K562 (cell line): Measurements from ENCODE around the gene KRAS. TPM values are rescaled to one million over a fixed set of nuclear protein-coding genes. Genes with fewer than 3 reads are reported as not detected.

Source experiments
- ATAC-seq: fragments of 200-7000 bp; cut with Tn5 transposase; 3 replicates; pipeline ENCODE4 v1.9.1; 2020; ENCODE audit warnings: moderate library complexity
- BruUV-seq: library from RNA; stranded (reverse); fragments of 400-500 nt; replicated peaks from 2 replicates; lab custom pipeline; 2021; lab: Mats Ljungman, UMichigan
- CTCF ChIA-PET: fragments of 300-600 bp; formaldehyde crosslinking; extraction: SDS; loops from one replicate; lab custom pipeline; 2021; ENCODE audit warnings: low intra/inter-chr PET ratio; lab: Yijun Ruan, JAX
- POLR2A ChIA-PET: fragments of 300-600, 350-650 bp; sonication (Branson Sonifier 250); formaldehyde crosslinking; extraction: SDS; loops from one replicate; lab custom pipeline; 2021; ENCODE audit warnings: antibody characterized with exemption, inconsistent platforms; lab: Yijun Ruan, JAX
- DNase-seq, 4 experiments: peaks; one replicate each; pipeline versions ENCODE4 v3.0.0 to v3.0.0-alpha.2; 2011 to 2018; ENCODE audit warnings: low spot score in 3 of 4, mixed read lengths in 3 of 4; ENCODE audit errors: extremely low read depth in 1 of 4
- FAIRE-seq: peaks from 2 replicates; lab custom pipeline; 2011; peaks lifted over from hg19 to GRCh38; lab: Jason Lieb, UNC
- H2AFZ ChIP-seq: 2 replicates; pipeline ENCODE4 v1.6.0; 2011; ENCODE audit warnings: low read depth, low read length, control low read depth, inconsistent platforms
- H3K27ac ChIP-seq: fragments of 200-600 bp; 3 replicates; pipeline ENCODE4 v1.8.0; 2011; ENCODE audit warnings: low read depth, mild to moderate bottlenecking, control low read depth, inconsistent platforms, low read length, moderate library complexity, mixed read lengths; ENCODE audit errors: extremely low read depth
- H3K27me3 ChIP-seq, 2 experiments: fragments of 300-600 bp in 1 of 2; 2 replicates in 1 of 2; 3 replicates in 1 of 2; pipeline versions ENCODE4 v1.6.0 to v1.8.0; 2011; ENCODE audit warnings: inconsistent platforms in 2 of 2, low read length in 2 of 2, mild to moderate bottlenecking in 1 of 2, mixed read lengths in 1 of 2, moderate library complexity in 1 of 2; ENCODE audit not compliant: control insufficient read depth in 2 of 2, insufficient read depth in 2 of 2
- H3K36me3 ChIP-seq: fragments of 300-600 bp; 3 replicates; pipeline ENCODE4 v1.8.0; 2011; ENCODE audit warnings: mild to moderate bottlenecking, low read length, inconsistent platforms; ENCODE audit not compliant: control insufficient read depth, insufficient read depth
- H3K4me1 ChIP-seq, 2 experiments: fragments of 200-600 bp in 1 of 2; replicated peaks in 1 of 2; 2 replicates in 1 of 2; 3 replicates in 1 of 2; pipeline versions ENCODE4 v1.5.1 to v1.8.0; 2011; ENCODE audit warnings: inconsistent platforms in 2 of 2, low read length in 2 of 2, mild to moderate bottlenecking in 1 of 2, mixed read lengths in 1 of 2, moderate library complexity in 1 of 2; ENCODE audit not compliant: control insufficient read depth in 2 of 2, insufficient read depth in 2 of 2
- H3K4me2 ChIP-seq: 2 replicates; pipeline ENCODE4 v1.6.1; 2011; ENCODE audit warnings: low read length, control low read depth, inconsistent platforms, mixed read lengths; ENCODE audit not compliant: insufficient read depth
- H3K4me3 ChIP-seq: fragments of 200-600 bp; sonication (generic), shearing (Covaris generic); 2 replicates; pipeline ENCODE4 v1.5.1; 2016; ENCODE audit warnings: control low read depth, inconsistent platforms
- H3K79me2 ChIP-seq: fragments of 200-600 bp; 3 replicates; pipeline ENCODE4 v1.8.0; 2011; ENCODE audit warnings: low read length, inconsistent platforms; ENCODE audit not compliant: control insufficient read depth, insufficient read depth
- H3K9ac ChIP-seq, 2 experiments: 2 replicates each; pipeline versions ENCODE4 v1.6.0 to v1.6.1; 2011; ENCODE audit warnings: low read depth in 2 of 2, low read length in 2 of 2, control low read depth in 1 of 2, inconsistent platforms in 1 of 2, mild to moderate bottlenecking in 1 of 2, mixed read lengths in 1 of 2; ENCODE audit not compliant: insufficient read depth in 1 of 2
- H3K9me1 ChIP-seq: one replicate; pipeline ENCODE4 v1.6.0; 2011; ENCODE audit warnings: inconsistent platforms, mild to moderate bottlenecking, low read length, moderate library complexity; ENCODE audit not compliant: control insufficient read depth, insufficient read depth
- H3K9me3 ChIP-seq: replicated peaks from 2 replicates; pipeline ENCODE4 v1.5.1; 2011; ENCODE audit warnings: low read depth, low read length, inconsistent platforms; ENCODE audit not compliant: control insufficient read depth, insufficient read depth
- H4K20me1 ChIP-seq: replicated peaks from 2 replicates; pipeline ENCODE4 v1.6.1; 2011; ENCODE audit warnings: low read length, inconsistent platforms, mixed read lengths; ENCODE audit not compliant: control insufficient read depth, insufficient read depth
- BCL6 ChIP-seq: fragments of 250-450 bp; sonication (Bioruptor Pico); IDR thresholded peaks from 2 replicates; pipeline ENCODE4 v1.4.0; 2020
- CHD1 ChIP-seq: fragments of 200-600 bp; sonication (generic); IDR thresholded peaks from one replicate; pipeline ENCODE4 v1.6.1; 2012; ENCODE audit warnings: mild to moderate bottlenecking, moderate library complexity, low read length, inconsistent platforms
- HNRNPLL ChIP-seq: fragments of 200-400 bp; formaldehyde crosslinking; IDR thresholded peaks from 2 replicates; pipeline ENCODE4 v1.6.1; 2017; ENCODE audit warnings: low read length, low read depth, mild to moderate bottlenecking; ENCODE audit not compliant: poor library complexity, severe bottlenecking
- HOXB6 ChIP-seq: fragments of 250-450 bp; sonication (Bioruptor Pico); IDR thresholded peaks from 2 replicates; pipeline ENCODE4 v1.5.1; 2022; ENCODE audit warnings: mild to moderate bottlenecking, borderline replicate concordance
- KLF6 ChIP-seq: fragments of 250-450 bp; sonication (Bioruptor Pico); IDR thresholded peaks from 2 replicates; pipeline ENCODE4 v1.4.0; 2020; ENCODE audit warnings: mild to moderate bottlenecking, moderate library complexity, borderline replicate concordance
- POLR2A ChIP-seq: fragments of 450-650 bp; conservative IDR thresholded peaks from 2 replicates; pipeline ENCODE4 v1.6.1; 2016
- POLR2AphosphoS5 ChIP-seq: IDR thresholded peaks from 2 replicates; pipeline ENCODE4 v1.6.1; 2011; ENCODE audit warnings: mild to moderate bottlenecking, low read depth, low read length, moderate library complexity; ENCODE audit not compliant: control insufficient read depth, insufficient read depth
- ZBED1 ChIP-seq: IDR thresholded peaks from 2 replicates; pipeline ENCODE4 v1.6.1; 2014
- WGBS: fragments of 100-300 bp; shearing (Covaris generic); methylation state at CpG from one replicate; pipeline ENCODE4 v1.1.6; 2016; ENCODE audit warnings: low coverage, mixed read lengths; ENCODE audit not compliant: insufficient coverage; ENCODE audit errors: missing lambda C conversion rate; 5-methylcytosine and 5-hydroxymethylcytosine counted together
- in situ Hi-C: fragments of 300-500 bp; cut with MboI; formaldehyde crosslinking; loops from 4 replicates; pipeline ENCODE4 v1.15.0; 2018; ENCODE audit warnings: inconsistent platforms, mixed read lengths
- intact Hi-C: fragments of 100-400 bp; cut with micrococcal nuclease; formaldehyde crosslinking; loops from 2 replicates; pipeline ENCODE4 v1.14.2; 2022
- polyA plus RNA-seq, 8 experiments: library from polyadenylated mRNA; depleted of rRNA in 4 of 8; stranded (reverse) in 5 of 8; unstranded in 3 of 8; fragments of >200 nt; fragmentation: Nextera tagmentation in 2 of 8; fragmentation: Illumina TruSeq in 1 of 8; extraction: Ambion mirVana in 2 of 8; extraction: Trizol in 1 of 8; gene quantifications; 2 replicates each; pipeline versions ENCODE4 v1.2.1 to v1.2.3, GENCODE V29; 2011 to 2014; ENCODE audit warnings: inconsistent platforms in 1 of 8, missing spikeins in 1 of 8
- total RNA-seq, 7 experiments: library from RNA; depleted of rRNA in 6 of 7; stranded (reverse); fragments of >200 nt in 6 of 7; fragmentation: Illumina TruSeq in 2 of 7; extraction: Trizol in 2 of 7; gene quantifications; 2 replicates each; pipeline versions ENCODE4 v1.2.1 to v1.2.3, GENCODE V29; 2011 to 2021; ENCODE audit warnings: low replicate concordance in 1 of 7
- TF ChIP-seq, protein P1 (sequence below): fragments of 450-650 bp; IDR thresholded peaks from 2 replicates; pipeline ENCODE4 v1.6.1; 2017; ENCODE audit warnings: mild to moderate bottlenecking, moderate library complexity
- TF ChIP-seq, protein P2 (sequence below): fragments of 450-650 bp; conservative IDR thresholded peaks from 2 replicates; pipeline ENCODE4 v1.6.1; 2016; ENCODE audit warnings: missing genetic modification characterization, low read depth, mild to moderate bottlenecking, missing compliant biosample characterization, moderate library complexity

Gene KRAS
- total and polyA plus RNA-seq, 9 of the 15 experiments (the other 6 are each of a cell fraction or from before 2014, with no cell fraction given), result 7.2 to 21.2 (median 12.7) TPM

DNA sequence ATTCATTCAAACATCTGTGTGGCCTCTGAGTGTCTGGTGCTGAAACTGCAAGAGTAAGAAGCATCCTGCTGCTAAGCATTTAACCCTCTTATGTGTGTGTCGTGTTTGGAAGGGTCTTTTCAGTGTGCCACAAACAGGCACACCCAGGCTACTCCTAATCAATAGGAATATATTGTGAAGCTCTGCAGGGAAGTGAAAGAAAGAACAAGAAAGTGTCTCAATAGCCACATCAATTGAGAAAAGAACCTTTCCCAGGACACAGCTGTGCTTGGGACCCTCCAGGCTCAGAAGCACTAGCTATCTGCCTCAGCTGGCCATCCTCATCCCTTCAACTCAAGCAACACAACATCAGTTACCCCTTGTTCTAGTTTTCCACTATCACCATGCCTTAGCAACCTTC is 13.4 kb upstream of the KRAS start:
- TF ChIP-seq ZBED1, result no peak
- TF ChIP-seq BCL6 (CRISPR knock-in tag), result no peak
- no peak for TF ChIP-seq CHD1
- TF ChIP-seq, protein P1, sequence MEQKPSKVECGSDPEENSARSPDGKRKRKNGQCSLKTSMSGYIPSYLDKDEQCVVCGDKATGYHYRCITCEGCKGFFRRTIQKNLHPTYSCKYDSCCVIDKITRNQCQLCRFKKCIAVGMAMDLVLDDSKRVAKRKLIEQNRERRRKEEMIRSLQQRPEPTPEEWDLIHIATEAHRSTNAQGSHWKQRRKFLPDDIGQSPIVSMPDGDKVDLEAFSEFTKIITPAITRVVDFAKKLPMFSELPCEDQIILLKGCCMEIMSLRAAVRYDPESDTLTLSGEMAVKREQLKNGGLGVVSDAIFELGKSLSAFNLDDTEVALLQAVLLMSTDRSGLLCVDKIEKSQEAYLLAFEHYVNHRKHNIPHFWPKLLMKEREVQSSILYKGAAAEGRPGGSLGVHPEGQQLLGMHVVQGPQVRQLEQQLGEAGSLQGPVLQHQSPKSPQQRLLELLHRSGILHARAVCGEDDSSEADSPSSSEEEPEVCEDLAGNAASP, result no peak
- no peak for TF ChIP-seq POLR2AphosphoS5
- TF ChIP-seq KLF6, result no peak
- TF ChIP-seq, protein P2, sequence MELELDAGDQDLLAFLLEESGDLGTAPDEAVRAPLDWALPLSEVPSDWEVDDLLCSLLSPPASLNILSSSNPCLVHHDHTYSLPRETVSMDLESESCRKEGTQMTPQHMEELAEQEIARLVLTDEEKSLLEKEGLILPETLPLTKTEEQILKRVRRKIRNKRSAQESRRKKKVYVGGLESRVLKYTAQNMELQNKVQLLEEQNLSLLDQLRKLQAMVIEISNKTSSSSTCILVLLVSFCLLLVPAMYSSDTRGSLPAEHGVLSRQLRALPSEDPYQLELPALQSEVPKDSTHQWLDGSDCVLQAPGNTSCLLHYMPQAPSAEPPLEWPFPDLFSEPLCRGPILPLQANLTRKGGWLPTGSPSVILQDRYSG (tag), result no peak
- TF ChIP-seq HOXB6, result no peak
- TF ChIP-seq POLR2A, result no peak
- TF ChIP-seq HNRNPLL, result no peak
- TF ChIP-seq, all 486 proteins: peak for 0
- Histone ChIP-seq H3K4me3 (no peak overlapping the region), H3K27me3 (peaks cover 0 to 3% of the 10 kb centered on the region in 2 experiments; a peak in 2 of 5 replicates), H3K79me2 (no peaks in the 10 kb centered on the region), H3K9ac (no peak overlapping the region), H3K36me3 (no peaks in the 10 kb centered on the region), H4K20me1 (no peaks in the 10 kb centered on the region), H3K4me1 (no peaks in the 10 kb centered on the region), H3K4me2 (no peak overlapping the region), H3K9me1 (no peaks in the 10 kb centered on the region), H3K9me3 (no peaks in the 10 kb centered on the region), H2AFZ (no peak overlapping the region), H3K27ac (no peak overlapping the region)
- 0% methylated on average over 1 of the region's 1 CpG for WGBS
- in situ Hi-C loops (no loop called here), intact Hi-C loops (no loop called here)
- BruUV-seq, result no TSS peak
- no peak for FAIRE-seq
- no peak for ATAC-seq
- ChIA-PET POLR2A (no interaction called here), CTCF (no interaction called here)
- DNase-seq, result no peak
